ENCODE measurements around the gene ANP32A.

ANP32A gene

GRCh38 chr15:68819495-68820294 lies 1.0 kb downstream of the ANP32A start:
- peak; percentile 87 for DNase-seq

GRCh38 chr15:68818769-68819494 lies 1.8 kb downstream of the ANP32A start:
- DNase-seq = peak; percentile 81

- peak; percentile 87 for DNase-seq
Measured at GRCh38 chr15:68818066-68818768, 2.5 kb downstream of the ANP32A start.

- peak; percentile 92 for DNase-seq
Measured at GRCh38 chr15:68817304-68818065, 3.2 kb downstream of the ANP32A start.

- DNase-seq = no peak
Measured at GRCh38 chr15:68816795-68817303, 3.8 kb downstream of the ANP32A start.

- no peak for DNase-seq
Measured at GRCh38 chr15:68816158-68816557, 4.5 kb downstream of the ANP32A start.

- no peak for DNase-seq
Measured at GRCh38 chr15:68815598-68815997, 5.1 kb downstream of the ANP32A start.

- no peak for DNase-seq
Measured at GRCh38 chr15:68814596-68814995, 6.1 kb downstream of the ANP32A start.

GRCh38 chr15:68812597-68813431 lies 7.9 kb downstream of the ANP32A start:
- DNase-seq = no peak

GRCh38 chr15:68812069-68812468 lies 8.6 kb downstream of the ANP32A start:
- DNase-seq = no peak

GRCh38 chr15:68809517-68809916 lies 11.2 kb downstream of the ANP32A start:
- peak; percentile 51 for DNase-seq

GRCh38 chr15:68808770-68809169 lies 11.9 kb downstream of the ANP32A start:
- peak; percentile 44 for DNase-seq

- DNase-seq = peak; percentile 45
Measured at GRCh38 chr15:68808091-68808490, 12.6 kb downstream of the ANP32A start.

- peak; percentile 45 for DNase-seq
Measured at GRCh38 chr15:68807249-68807648, 13.4 kb downstream of the ANP32A start.

GRCh38 chr15:68806220-68807060 lies 14.3 kb downstream of the ANP32A start:
- peak; percentile 52 for DNase-seq

GRCh38 chr15:68802373-68802772 lies 18.3 kb downstream of the ANP32A start:
- peak; percentile 37 for DNase-seq

- DNase-seq = no peak
Measured at GRCh38 chr15:68801572-68802148, 19.0 kb downstream of the ANP32A start.

GRCh38 chr15:68800875-68801274 lies 19.8 kb downstream of the ANP32A start:
- DNase-seq = no peak

GRCh38 chr15:68798346-68799094 lies 22.2 kb downstream of the ANP32A start:
- DNase-seq = no peak
